ENCODE measurements around the gene MEI1.
"Not testable (repeated sequence)": the region's sequence is repeated elsewhere in the genome, so short reads cannot be mapped to it uniquely, and the experiment has no call there.

The MEI1 gene

GRCh38 chr22:41683616-41684015 lies 15.7 kb upstream of the MEI1 start:
- no peak for DNase-seq

- no peak for DNase-seq
Measured at GRCh38 chr22:41684194-41684593, 15.1 kb upstream of the MEI1 start.

- not testable (repeated sequence) for DNase-seq
Measured at GRCh38 chr22:41686890-41687289, 12.4 kb upstream of the MEI1 start.

DNA sequence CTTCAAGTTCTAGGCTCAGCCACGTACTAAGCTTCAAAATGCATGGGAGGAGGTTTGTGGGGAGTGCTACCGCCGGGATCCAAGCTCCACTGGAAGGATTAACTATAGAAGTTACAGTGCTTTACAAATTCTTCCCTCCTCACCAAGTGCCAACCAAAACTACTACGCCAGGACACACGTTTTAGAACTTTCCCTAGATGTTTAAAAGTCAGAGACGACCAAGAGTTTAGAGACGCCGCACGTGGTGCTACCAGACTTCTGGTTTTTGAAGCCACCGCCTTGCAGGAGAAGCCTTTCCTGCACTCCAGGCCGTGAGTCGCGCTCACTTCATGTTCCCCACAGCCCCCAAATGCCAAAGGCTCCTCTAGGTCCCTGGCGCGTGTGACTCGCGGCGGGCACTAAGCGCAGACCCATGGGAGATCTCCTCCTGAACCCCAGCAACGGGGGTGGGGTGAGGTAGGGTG lies 11.4 kb upstream of the MEI1 start:
- no peak for DNase-seq

DNA sequence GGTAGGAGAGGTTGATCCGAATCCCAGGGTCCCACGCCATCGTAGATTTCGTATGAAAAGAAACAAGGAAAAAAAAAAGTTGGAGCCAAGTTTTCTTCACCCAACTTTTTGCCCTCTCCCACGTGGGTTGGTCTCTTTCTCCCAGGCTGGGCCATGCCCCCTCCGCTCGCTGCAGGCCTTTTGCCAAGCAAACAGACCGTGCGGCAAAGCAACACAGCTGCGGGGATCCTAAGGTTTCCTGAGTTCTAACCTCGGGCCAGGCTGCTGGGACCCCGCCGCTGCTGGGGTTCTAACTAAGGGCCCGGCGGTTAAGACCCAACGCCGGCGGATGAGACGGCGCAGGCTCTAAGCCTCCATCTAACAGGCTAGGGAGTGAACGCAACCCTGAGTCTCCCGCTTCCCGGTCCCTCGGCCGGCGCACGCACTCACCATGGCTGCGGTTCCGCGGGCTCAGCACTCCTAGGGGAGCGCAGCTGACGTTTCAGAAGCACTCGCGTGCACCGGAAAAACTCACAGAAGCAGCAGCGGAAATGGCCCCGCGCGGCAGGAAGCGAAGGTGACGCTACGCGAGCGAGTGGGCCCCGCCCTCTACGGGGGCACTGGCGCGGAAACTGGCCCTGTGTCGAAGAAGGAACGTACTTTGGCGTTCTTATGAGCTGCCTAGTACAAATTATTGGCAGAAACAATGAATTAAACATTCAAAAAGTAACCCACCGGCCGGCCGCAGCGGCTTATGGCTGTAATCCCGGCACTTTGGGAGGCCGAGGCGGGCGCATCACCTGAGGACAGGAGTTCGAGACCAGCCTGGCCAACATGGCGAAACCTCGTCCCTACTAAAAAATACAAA lies 10.7 kb upstream of the MEI1 start, which contains the start of gene SNU13:
Gene SNU13 (minus strand): TSS at position 503 of the 847 bp plus-strand sequence. CDS start 71 bp downstream, at position 432.
- DNase-seq, result peak; percentile 95

DNA sequence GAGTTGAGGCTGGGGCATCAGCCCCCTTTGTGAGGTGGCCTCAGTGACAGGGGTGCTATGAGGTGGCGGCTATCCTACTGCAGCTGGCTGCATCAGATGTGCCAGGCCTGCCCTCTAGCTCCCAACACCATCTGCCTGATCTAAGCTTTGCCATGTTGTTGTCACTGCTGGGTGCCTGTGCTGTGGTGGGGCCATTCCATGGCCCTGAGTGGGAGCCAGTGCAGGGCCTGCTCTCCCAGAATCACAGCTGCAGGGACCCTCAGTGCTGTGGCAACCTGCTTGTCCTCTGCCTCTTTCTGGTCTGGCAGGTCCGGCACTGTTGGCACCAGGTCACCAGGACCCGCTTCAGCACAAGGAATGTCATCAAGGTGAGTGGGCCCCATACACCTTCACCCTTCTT lies 8.8 kb upstream of the MEI1 start:
- DNase-seq, result no peak

GRCh38 chr22:41695211-41695610 lies 4.1 kb upstream of the MEI1 start:
- no peak for DNase-seq

DNA sequence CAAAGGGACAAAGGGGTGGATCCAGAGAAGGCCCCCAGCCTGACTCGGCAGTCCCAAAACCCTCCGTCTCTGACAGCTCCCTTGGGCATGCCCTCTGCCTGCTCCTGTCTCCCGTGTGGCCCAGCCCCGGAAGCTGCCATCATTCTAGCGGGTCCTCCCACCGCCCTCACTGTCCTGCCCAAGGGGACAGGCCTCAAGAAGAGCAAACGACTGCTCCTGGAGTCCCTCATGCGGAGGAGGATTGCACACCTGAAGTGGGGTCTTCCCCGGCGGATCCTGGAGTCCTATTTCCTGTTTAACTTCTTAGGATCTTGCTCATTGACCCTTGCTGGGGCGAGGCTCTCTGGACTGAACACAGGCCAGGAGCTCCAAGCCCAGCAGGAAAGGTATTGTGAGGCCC lies 2.6 kb upstream of the MEI1 start:
- peak; percentile 62 for DNase-seq

GRCh38 chr22:41697126-41697775 lies 2.1 kb upstream of the MEI1 start:
- DNase-seq, result peak; percentile 100

GRCh38 chr22:41700108-41700364 lies 733 bp downstream of the MEI1 start:
- DNase-seq, result no peak

- DNase-seq, result no peak
Measured at GRCh38 chr22:41702763-41703162, 3.5 kb downstream of the MEI1 start.

DNA sequence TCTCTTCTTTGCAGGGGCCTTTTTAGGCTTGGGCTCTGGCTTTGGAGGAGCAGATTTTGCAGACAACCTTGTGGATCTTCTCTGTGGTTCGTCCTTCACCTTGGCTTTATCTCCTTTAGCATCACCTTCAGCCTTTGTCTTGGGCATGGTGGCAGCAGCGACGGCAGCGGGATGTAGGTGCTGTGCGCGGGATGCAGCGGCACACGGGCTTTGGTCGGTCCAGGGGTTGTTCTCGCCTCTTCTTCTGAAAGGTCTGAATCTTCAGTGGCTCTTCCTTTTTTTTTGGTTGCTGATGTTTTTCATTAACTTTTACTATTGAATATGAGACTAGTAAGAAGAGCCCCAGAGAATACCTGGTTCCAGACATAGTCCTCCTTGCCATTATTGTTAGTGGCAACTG lies 10.0 kb downstream of the MEI1 start:
- no peak for DNase-seq

GRCh38 chr22:41713004-41713403 lies 13.7 kb downstream of the MEI1 start:
- DNase-seq, result no peak

GRCh38 chr22:41722496-41722895 lies 23.2 kb downstream of the MEI1 start:
- DNase-seq, result no peak

DNA sequence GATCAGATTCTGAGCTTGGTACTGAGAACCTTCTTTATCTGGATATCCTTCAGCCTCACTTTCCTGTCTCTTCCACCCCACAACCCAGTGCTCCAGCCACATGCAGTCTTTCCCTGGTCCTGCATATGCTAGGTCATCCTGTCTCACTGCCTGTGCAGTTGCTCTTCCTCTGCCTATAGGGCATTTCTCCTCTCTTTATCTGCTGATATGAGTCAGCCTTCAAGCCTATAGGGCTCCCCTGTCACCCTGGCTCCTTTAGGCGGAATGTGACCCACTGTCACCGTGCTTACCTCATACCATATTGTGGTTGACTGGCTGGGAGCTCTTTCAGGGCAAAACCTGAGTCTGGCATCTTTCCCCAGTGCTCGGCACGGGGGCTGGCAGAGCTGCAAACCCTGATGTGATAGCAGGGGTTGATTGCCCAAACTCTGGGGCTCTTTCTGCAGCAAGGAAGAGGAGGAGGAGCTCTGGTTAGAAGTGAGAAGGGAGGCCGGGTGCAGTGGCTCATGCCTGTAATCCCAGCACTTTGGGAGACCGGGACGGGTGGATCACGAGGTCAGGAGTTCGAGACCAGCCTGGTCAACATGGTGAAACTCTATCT lies 26.3 kb downstream of the MEI1 start:
- no peak for DNase-seq

DNA sequence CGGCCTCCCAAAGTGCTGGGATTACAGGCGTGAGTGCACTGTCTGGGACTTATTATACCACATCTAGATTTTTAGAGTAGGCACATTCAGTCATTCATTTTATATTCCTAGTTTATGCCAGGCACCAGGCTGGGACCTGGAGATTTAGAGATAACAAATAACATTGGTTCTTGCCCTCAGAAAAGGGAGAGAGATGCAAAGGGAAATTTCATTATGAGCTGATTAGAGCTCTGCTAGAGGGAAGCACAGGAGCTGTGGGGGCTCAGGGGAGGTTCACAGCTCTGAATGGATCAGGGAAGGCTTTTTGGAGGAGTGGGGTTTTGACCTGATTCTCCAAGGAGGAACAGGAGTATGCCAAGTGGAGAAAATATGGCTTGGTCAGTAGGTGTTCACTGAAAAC lies 32.3 kb downstream of the MEI1 start:
- DNase-seq, result no peak

- no peak for DNase-seq
Measured at GRCh38 chr22:41732096-41732772, 32.9 kb downstream of the MEI1 start.

- DNase-seq, result not testable (repeated sequence)
Measured at GRCh38 chr22:41733241-41733640, 33.9 kb downstream of the MEI1 start.

DNA sequence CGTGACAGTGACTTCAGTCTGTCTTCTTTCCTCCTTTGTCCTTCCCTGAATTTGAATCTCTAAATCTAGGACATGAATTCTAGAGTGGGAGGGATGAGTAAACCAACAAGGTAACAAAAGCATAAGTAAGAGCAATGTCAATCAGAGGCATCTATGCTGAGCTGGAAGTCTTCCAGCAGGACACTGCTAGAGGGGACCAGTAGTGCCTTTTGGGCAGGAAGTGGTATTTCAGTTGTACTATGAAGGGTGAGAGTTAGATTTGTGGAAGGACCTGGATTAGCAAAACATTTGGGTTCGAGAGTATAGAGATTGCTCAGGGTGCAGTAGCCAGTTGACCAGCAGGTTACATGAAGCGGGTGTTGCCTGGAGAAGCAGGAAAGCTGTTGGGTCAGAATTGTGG lies 40.3 kb downstream of the MEI1 start:
- DNase-seq, result no peak

GRCh38 chr22:41742918-41743317 lies 43.6 kb downstream of the MEI1 start:
- no peak for DNase-seq

DNA sequence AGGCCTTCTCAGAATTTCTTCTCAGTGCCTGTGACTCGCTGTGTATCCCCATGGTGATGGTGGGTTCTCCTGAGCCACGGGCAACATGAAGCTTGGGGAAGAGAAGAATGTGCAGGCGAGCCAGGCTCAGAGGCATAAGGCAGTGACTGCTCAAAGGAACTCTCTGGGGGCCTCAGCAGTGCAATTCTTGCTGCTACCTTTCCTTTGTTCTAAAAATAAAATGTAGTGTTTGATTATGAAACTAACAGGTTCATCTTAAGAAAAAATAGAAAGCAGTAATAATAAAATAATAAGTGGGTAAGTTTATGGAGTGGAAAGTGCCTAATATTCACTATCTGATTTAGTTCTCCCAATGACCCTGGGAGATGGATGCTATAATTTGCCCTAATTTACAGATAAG lies 46.7 kb downstream of the MEI1 start:
- no peak for DNase-seq

GRCh38 chr22:41746567-41747400 lies 47.5 kb downstream of the MEI1 start:
- DNase-seq, result peak; percentile 69
